Thyroid gland (tissue), 4 donors: ENCODE results near the gene ADNP. TPM values are rescaled to one million over a fixed set of nuclear protein-coding genes. Genes with fewer than 3 reads are reported as not detected.

Experiments used
- DNase-seq, 2 donors: peaks; one replicate each; pipeline ENCODE4 v3.0.0-alpha.2; 2019
- H3K27ac ChIP-seq, 3 donors: fragments of 200-600 bp; sonication (generic); 1 replicate in 2 of 3; 2 replicates in 1 of 3; pipeline ENCODE4 v1.5.1; 2016 to 2019; ENCODE audit warnings: mild to moderate bottlenecking in 1 of 3, moderate library complexity in 1 of 3
- H3K27me3 ChIP-seq: fragments of 200-600 bp; sonication (generic); one replicate; pipeline ENCODE4 v1.5.1; 2019
- H3K36me3 ChIP-seq, 2 donors: fragments of 200-600 bp; sonication (generic); one replicate each; pipeline ENCODE4 v1.5.1; 2016 to 2019
- H3K4me1 ChIP-seq, 2 donors: fragments of 200-600 bp; sonication (generic); one replicate each; pipeline ENCODE4 v1.5.1; 2017 to 2019
- H3K4me3 ChIP-seq, 3 donors: fragments of 200-600 bp; sonication (generic); replicated peaks in 1 of 3; 1 replicate in 2 of 3; 2 replicates in 1 of 3; pipeline ENCODE4 v1.5.1; 2016; ENCODE audit warnings: mild to moderate bottlenecking in 1 of 3
- H3K9me3 ChIP-seq: fragments of 200-600 bp; sonication (generic); one replicate; pipeline ENCODE4 v1.5.1; 2017
- CTCF ChIP-seq, 6 experiments: fragments of 200-600 bp in 3 of 6; fragments of 450-650 bp in 3 of 6; sonication (generic) in 3 of 6; IDR thresholded peaks; one replicate each; pipeline ENCODE4 v1.5.1; 2016 to 2019; ENCODE audit warnings: antibody characterized with exemption in 6 of 6, mild to moderate bottlenecking in 2 of 6, inconsistent platforms in 1 of 6, moderate library complexity in 1 of 6
- POLR2A ChIP-seq, 2 donors: fragments of 450-650 bp; IDR thresholded peaks; one replicate each; pipeline ENCODE4 v1.6.1; 2017; ENCODE audit warnings: antibody characterized with exemption in 2 of 2, mild to moderate bottlenecking in 2 of 2, moderate library complexity in 1 of 2
- WGBS, 2 donors: methylation state at CpG; one replicate each; pipeline ENCODE4 v1.1.5; 2017; 5-methylcytosine and 5-hydroxymethylcytosine counted together
- intact Hi-C: fragments of 100-400 bp; cut with DNase I; formaldehyde crosslinking; loops from one replicate; pipeline ENCODE4 v1.15.1; 2023
- total RNA-seq, 4 donors: library from RNA; depleted of rRNA; stranded (reverse); fragments of >200 nt; gene quantifications; one replicate each; pipeline ENCODE4 v1.2.3, GENCODE V29; 2016

The ADNP gene
- total RNA-seq, 4 donors from 2014 or later, result 55.5 to 68.9 (median 63.5) TPM

DNA sequence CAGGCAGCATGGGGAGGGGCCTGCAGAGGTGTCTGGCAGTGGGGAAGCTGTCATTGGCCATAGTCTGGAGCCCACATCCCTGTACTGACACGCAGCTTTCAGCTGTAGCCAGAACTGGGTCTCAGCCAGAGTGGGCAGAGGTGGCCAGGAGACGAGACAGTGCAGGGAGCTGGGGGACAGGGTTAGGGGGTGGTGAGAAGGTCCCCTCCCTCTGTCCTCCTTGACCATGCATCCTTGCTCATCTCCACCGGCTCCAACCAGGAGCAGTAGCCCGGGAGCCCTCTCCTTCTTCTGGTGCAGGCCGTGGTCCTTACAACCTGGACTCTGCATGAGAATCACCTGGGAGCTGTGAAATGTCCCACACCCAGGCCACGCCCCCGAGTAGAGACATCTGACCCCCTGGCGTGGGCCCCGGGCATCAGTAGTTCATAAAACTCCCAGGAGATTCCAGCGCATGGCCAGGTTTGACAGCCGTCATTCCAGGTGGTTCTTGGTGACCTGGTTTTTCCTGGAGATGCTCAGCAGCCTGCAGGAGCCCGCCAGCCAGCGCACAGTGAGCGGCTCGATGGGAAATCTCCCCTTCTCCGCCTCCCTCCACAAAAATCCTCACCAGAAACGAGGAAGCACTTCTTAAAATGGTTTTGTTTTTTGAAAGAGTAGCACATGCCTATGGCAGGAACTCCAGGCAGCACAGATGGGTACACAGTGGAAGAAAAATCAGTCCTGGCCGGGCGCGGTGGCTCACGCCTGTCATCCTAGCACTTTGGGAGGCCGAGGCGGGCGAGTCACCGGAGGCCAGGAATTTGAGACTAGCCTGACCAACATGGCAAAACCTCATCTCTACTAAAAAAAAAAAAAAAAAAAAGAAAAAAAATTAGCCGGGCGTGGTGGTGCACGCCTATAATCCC is 56.2 kb downstream of the ADNP start:
- no peaks in the 10 kb centered on the region for H3K27me3 ChIP-seq
- TF ChIP-seq POLR2A (IDR thresholded peaks at IDR 0.05) (no peak), CTCF (IDR thresholded peaks at IDR 0.05) (no peak)
- H3K4me1 ChIP-seq, result no peaks in the 10 kb centered on the region
- 93 to 95% methylated on average over 26 to 27 of the region's 28 CpGs for WGBS, 2 donors
- DNase-seq, result no peak
- no peaks in the 10 kb centered on the region for H3K36me3 ChIP-seq
- intact Hi-C loops, result no loop called here
- no peak overlapping the region for H3K4me3 ChIP-seq
- H3K27ac ChIP-seq, result no peak overlapping the region
- H3K9me3 ChIP-seq, result no peaks in the 10 kb centered on the region

DNA sequence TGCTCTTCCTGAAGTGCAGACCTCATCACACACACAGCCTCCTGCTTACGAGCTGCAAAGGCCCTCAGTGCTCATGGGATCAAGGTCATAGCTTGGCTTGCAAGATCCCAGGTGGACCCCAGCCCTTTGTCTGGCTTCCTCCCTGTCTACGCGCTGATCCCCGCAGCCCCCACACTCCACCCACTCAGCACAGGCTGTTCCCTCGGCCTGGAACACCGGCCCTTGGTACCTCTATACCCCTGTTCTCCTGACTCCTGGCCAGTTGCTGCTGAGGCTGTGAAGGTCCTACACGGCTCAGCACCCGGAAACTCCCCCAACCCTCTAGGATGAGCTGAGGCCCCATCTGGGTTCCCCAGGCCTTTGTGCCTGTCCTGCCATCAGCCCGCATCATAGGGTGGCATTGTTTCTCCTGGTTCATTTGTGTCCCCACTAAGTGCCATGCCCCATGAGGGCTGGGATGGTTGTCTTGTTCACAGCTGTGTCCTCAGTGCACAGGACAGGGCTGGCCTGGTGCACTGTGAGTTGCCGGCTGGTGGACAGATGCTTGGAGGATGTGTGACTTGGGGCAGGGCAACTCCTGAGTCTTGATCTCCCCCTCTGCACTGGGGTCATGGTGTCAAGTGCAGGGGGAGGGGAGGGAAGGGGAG is 57.0 kb downstream of the ADNP start:
- TF ChIP-seq CTCF (IDR thresholded peaks at IDR 0.05) (no peak), POLR2A (IDR thresholded peaks at IDR 0.05) (no peak)
- DNase-seq, result no peak
- no peak overlapping the region for H3K4me3 ChIP-seq
- H3K36me3 ChIP-seq, result no peaks in the 10 kb centered on the region
- intact Hi-C loops, result no loop called here
- WGBS, 2 donors, result 94 to 96% methylated on average over 10 of the region's 10 CpGs
- no peaks in the 10 kb centered on the region for H3K4me1 ChIP-seq
- H3K27me3 ChIP-seq, result no peaks in the 10 kb centered on the region
- no peak overlapping the region for H3K27ac ChIP-seq
- no peaks in the 10 kb centered on the region for H3K9me3 ChIP-seq

DNA sequence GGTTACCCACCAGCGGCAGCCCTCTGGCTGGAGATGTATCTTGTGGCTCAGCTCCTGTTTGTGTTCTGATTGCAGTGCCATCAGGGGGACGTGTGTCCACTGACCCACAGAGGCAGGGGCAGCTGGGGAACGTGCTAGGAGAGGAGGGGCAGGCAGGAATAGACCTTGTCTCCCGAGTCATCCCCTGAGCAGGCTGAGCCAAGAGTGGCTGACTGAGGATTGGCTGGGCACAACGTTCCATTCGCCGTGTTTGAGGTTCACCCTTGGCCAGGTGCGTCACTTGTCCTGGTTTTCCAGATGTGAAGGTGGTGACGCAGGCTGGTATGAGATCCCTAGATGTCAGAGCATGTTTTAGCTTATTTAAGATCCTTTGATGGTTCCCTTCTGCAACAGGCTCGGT is 57.7 kb downstream of the ADNP start:
- DNase-seq, result no peak
- H3K4me1 ChIP-seq, result no peaks in the 10 kb centered on the region
- no peak overlapping the region for H3K27ac ChIP-seq
- H3K27me3 ChIP-seq, result no peaks in the 10 kb centered on the region
- 89 to 96% methylated on average over 7 to 10 of the region's 10 CpGs for WGBS, 2 donors
- intact Hi-C loops, result no loop called here
- H3K4me3 ChIP-seq, result no peak overlapping the region
- H3K9me3 ChIP-seq, result no peaks in the 10 kb centered on the region
- no peaks in the 10 kb centered on the region for H3K36me3 ChIP-seq
- TF ChIP-seq CTCF (IDR thresholded peaks at IDR 0.05) (no peak), POLR2A (IDR thresholded peaks at IDR 0.05) (no peak)

GRCh38 chr20:50872560-50873425 is 58.4 kb downstream of the ADNP start:
- WGBS, 2 donors, result 88 to 90% methylated on average over 16 of the region's 16 CpGs
- Histone ChIP-seq H3K9me3 (no peaks in the 10 kb centered on the region), H3K4me1 (no peaks in the 10 kb centered on the region), H3K36me3 (no peaks in the 10 kb centered on the region), H3K27ac (no peak overlapping the region), H3K27me3 (no peaks in the 10 kb centered on the region), H3K4me3 (no peak overlapping the region)
- no peak for TF ChIP-seq POLR2A (IDR thresholded peaks at IDR 0.05)
- no peak for TF ChIP-seq CTCF (IDR thresholded peaks at IDR 0.05)
- DNase-seq, result no peak
- intact Hi-C loops, result no loop called here
